Measurements from ENCODE around the gene PLPP3.
A peak's percentile ranks its signal among the peaks of the same experiment; 100 is the strongest.
"Not testable (repeated sequence)": the region's sequence is repeated elsewhere in the genome, so short reads cannot be mapped to it uniquely, and the experiment has no call there.

The PLPP3 gene

DNA sequence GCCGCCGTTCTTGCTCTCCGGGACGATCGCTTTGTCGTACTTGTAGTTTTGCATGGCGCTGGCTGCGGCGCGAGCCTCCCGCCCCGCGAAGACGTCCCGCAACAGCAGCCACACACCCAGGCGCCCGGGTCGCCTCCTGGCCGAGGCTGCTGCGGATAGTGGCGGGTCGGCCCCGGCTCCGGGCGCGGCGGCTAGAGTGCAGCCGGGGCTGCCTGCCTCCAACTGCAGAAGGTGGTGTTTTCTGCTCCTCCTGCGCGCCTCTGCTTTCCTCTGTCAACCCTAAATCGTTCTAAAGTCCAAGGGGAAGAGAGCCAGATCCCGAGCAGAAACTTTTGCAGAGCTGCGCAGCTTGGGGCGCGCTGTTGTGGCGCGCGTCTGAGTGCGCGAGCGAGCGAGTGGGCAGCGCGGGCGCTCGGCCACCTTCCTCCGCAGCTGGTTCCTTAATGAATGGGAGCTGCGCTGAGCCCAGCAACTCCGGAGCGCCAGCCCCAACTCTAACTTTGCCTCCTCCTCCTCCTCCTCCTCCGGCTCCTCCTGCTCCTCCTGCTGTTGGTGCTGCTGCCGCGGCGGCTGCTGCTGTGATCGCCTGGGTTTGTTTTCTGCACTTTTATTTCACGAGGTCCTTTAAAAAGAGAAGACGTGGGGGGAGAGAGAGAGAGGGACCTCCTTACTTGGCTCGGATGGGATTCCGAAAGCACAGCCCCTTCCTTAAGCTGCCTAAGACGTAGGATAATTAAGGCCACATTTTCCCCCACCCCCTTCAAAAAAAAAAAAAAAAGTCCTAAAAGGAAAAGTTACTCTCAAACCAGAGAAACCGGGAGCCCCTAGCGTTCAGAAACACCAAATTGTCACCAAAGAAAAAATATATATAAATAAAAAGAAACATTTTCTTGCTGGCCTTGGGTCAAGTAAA lies at the start of gene PLPP3:
Gene PLPP3, minus strand, starts transcription at position 601 of the 913 bp plus-strand sequence. Its CDS starts 547 bp downstream, at position 54.
- DNase-seq: peak; percentile 10

DNA sequence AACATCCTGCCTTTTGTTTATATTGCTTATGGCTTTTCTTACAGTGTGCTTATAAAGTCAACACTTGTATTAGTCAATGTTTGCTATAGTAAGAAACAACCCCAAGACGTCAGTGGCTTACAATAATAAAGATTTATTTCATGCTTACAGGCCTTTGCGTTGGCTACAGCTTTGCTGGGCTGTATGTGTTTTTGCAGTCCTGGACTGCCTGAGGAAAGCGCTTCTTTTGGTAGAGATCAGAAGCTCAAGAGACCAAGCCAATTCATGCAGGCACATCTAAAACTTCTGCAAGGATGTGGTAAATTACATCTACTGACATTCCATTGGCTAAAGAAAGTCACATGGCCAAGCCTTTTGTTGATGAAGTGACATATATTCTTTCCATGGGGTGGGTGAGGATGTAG lies 48.3 kb upstream of the PLPP3 start:
- DNase-seq: no peak

DNA sequence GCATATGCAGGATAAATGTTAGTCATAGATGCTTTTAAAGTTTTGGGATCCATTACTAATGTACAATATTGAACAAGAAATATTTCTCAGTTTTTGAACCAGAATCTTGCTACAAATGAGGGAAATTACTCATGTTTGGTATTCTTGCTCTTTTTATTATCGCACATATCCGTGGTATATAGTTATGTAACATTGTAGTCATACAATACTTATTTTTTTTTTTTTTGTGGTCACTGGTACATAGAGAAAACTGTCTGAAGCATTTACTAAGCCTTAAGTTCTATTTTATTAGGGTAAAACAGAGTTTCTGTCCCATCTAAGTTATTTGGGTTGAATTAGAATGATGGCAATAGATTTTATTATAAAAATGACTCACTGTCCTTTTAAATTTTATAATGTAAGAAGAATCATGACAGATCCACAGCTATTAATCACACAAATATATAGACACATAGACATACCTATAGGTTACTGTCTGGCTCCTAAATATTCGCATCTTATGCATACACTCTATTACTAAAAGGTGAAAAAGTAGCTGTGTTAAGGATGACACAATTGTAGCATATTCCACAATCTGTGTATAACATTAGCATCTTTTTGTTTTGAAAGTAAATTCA lies 47.8 kb upstream of the PLPP3 start:
- no peak for DNase-seq

DNA sequence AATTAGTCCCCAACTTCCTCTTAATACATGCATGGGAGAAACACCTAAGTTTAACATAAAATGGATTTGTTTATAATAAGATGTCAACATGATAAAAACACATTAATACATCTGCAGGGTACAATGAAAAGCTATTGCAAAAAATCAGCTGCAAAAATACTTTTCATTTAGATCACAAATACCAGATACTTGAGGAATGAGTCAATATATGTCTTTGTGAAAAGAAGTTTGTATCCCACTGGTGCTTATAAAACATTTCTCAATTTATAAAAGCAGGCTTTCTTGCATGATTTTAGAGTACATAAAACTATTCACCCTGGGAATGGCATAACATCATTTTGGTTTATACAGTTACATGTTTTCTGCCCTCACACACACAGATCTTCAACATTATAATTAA lies 47.2 kb upstream of the PLPP3 start:
- DNase-seq: no peak

DNA sequence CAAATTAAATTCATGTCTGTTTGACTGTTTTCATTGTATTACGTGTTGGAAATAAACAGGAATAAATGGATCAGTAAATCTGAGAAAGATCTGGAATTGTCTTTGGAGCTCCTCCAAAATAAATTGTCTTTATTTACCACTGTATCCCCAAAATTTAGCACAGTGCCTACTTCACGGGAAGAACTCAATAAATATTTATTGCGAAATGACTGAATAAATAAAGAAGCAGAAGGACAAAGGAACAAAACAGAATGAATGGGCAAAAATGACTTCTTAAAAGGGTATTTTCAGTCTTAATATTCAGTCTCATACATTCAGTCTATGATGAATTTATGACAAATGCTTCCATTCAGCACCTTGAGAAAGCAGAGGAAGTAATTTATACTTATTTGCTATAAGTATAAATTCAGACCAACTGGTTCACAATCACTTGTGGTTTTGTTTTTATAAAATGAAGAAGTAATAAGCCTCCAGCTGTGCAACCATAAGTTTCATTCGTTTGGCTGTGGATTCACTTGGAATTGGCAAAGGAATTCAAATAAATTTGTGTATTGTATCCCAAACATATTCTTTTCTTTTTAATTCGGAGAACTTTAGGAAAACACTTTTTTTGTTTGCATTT lies 46.6 kb upstream of the PLPP3 start:
- DNase-seq: no peak

DNA sequence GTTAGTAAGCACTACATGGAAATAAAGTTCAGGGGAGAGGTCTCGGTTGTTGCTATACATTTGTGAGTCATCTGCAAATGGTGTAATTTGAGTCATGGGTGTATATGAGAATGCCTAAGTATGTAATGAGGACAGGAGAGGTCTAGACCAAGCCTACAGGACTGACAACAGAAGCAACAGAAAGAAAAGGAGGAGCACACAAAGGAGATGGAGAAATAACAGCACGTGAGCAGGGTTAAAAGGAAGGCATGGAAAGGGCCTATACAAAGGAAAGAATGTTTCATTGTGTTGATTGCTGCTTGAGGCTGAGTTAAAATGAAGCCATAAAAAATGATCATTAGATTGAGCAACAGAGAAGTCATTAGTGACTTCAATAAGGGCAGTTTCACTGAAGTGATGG lies 37.8 kb upstream of the PLPP3 start:
- no peak for DNase-seq

DNA sequence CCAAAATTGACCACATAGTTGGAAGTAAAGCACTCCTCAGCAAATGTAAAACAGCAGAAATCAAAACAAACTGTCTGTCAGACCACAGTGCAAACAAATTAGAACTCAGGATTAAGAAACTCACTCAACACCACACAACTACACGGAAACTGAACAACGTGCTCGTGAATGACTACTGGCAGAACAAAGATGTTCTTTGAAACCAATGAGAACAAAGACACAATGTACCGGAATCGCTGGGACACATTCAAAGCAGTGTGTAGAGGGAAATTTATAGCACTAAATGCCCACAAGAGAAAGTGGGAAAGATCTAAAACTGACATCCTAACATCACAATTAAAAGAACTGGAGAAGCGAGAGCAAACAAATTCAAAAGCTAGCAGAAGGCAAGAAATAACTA lies 31.4 kb upstream of the PLPP3 start:
- not testable (repeated sequence) for DNase-seq

DNA sequence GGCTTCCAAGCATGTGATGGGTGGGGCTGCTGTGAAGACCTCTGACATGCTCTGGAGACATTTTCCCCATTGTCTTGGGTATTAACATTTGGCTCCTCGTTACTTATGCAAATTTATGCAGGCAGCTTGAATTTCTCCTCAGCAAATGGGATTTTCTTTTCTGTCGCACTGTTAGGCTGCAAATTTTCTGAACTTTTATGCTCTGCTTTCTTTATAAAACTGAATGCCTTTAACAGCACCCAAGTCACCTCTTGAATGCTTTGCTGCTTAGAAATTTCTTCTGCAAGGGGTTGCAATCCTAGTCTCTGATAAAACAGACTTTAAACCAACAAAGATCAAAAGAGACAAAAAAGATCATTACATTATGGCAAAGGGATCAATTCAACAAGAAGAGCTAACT lies 30.7 kb upstream of the PLPP3 start:
- not testable (repeated sequence) for DNase-seq

DNA sequence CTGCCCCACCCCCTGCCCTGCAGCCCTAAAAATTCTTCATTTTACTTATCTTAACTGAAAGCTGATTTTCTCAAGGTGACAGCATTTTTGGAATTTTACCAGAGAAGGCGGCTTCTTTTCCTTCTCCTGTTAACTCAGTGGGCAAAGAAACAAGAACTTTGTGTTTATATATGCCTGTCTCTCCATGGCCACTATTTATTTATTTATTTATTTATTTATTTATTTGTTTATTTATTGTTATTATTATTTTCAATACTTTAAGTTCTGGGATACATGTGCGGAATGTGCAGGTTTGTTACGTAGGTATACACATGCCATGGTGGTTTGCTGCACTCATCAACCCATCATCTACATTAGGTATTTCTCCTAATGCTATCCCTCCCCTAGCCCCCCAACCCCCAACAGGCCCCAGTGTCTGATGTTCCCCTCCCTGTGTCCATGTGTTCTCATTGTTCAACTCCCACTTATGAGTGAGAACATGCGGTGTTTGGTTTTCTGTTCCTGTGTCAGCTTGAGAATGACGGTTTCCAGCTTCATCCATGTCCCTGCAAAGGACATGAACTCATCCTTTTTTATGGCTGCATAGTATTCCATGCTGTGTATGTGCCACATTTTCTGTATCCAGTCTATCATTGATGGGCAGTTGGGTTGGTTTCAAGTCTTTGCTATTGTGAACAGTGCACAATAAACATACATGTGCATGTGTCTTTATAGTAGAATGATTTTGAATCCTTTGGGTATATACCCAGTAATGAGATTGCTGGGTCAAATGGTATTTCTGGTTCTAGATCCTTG lies 16.2 kb upstream of the PLPP3 start:
- DNase-seq: not testable (repeated sequence)

DNA sequence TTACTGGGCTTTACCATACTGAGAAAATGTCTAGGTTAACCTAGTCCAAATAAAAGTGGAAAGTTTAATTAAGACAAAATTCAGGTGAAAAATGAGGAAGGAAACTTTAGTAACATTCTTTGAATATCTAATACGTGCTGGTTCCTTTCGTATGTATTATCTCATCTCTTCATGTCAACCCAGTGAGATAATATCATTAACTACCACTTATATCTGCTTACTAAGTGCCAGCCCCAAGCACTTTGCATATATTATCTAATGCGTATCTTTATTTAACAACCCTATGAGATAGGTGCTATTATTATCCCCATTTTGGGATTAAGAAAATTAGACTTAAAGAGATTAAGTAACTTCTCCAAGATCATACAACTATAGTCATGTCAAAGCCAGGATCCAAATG lies 12.5 kb upstream of the PLPP3 start:
- DNase-seq: no peak

DNA sequence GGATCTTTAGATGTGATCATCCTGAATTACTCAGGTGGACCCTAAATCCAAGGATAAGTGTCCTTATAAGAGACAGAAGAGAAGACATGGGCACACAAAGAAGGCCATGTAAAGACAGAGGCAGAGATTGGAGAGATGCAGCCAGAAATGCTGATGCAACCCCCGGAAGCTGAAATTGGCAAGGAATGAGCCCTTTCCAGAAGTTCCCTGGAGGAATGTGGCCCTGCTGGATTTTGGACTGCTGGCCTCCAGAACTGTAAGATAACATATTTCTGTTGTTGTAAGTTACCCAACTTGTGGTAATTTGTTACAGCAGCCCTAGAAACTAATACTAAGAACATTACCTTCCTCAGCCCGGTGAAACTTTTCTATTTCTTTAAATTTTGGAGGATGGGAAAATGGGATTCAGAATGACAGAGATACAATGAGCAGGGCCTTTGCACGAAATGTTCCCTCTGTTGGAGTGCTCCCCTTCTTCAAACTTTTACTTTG lies 11.2 kb upstream of the PLPP3 start:
- DNase-seq: no peak

DNA sequence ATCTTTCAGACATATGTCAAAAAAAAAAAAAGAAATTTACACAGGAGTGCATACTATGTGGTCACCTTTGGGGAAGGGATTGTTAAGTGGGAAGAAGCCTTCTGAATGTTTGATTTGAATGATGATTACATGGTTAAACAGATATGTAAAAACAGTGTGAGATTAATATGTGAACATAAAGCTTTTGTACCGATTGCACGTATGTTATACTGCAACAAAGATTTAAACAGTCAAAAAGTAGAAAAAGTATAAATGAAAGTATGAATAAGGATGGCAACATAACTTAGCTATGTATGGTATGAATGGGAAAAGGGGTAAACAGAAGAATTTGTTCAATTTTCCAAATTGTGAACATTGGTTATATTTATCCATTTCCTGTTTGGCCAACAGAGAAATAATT lies 10.0 kb upstream of the PLPP3 start:
- DNase-seq: no peak

DNA sequence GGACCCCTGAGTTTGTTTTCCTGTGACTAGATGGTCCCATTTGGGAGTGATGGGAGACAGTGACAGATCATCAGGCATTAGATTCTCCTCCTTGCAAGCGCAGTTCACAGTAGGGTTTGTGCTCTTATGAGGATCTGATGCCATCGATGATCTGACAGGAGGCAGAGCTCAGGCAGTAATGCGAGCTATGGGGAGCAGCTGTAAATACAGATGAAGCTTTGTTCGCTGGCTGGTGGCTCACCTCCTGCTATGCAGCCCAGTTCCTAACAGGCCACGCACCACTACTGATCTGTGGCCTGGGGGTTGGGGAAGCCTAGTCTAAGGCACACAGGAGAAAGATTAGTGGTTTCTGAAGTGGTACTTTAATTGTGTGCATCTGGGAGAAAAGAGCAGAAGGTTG lies 7.1 kb upstream of the PLPP3 start:
- no peak for DNase-seq

DNA sequence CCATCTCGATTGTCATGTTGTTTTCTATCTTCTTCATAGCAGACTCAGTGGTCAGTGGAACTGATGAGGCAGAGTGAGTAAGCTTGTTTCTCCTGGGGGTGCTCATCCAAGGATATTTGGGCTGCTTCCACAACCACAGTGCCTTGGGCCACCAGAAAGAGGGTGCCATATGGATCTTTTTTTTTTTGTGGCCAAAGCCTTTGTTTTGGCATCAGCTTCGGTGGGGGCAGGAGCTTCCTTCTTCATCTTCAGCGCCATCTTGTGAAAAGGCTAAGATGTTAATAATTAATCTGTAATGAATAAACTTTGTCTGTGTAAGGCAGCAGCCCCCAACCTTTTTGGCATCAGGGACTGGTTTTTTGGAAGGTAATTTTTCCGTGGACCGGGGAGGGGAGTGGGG lies 6.6 kb upstream of the PLPP3 start:
- DNase-seq: no peak

DNA sequence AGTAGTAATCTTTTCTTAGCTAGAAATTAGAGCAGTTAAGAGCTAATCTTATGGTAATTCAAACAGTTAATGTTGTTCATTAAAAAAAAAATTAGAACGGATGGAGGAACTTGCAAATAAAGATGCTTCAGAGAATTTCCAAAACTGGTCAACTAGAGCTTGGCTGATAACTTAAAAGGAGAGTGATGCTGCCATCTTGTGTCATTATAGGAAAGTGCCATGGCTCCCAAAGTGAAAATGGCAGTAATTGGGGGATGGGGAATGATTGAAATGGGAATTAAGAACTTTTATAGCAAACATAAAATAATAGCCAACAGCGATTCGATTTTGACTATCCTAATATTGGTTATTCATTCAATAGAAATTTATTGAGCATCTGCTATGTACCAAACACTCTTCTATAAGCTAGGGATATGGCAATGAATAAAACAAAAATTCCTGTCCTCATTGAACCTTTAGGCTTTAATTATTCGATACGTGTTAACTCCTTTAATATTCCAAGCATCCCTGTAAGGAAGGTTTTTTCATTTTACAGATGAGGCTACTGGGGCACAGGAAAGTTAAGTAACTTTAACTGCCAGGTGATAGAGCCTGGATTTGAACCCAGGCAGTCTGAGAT lies 5.7 kb upstream of the PLPP3 start:
- peak; percentile 22 for DNase-seq

DNA sequence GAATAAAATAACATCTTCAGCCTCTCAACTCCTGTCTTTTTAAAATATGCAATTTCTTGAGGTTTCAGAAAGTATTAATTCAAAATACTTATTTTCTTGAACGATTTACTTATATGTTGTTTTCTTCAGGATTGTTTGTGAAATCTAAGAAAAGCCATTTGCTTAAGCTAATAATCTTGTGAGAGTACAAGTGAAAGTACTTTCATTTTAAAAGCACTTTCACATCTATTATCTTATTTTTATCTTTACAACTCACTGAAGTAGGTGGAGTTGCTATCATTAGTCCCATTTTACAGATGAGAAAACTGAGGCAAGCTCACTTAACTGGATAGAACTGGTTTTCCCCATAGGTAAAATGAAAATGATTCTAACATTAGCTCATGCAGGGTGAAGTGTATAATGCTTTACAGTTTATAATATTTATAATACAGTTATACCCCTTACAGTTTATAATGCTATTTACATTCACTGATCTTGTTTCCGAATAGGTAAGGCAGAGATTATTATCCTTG lies 4.7 kb upstream of the PLPP3 start:
- no peak for DNase-seq

DNA sequence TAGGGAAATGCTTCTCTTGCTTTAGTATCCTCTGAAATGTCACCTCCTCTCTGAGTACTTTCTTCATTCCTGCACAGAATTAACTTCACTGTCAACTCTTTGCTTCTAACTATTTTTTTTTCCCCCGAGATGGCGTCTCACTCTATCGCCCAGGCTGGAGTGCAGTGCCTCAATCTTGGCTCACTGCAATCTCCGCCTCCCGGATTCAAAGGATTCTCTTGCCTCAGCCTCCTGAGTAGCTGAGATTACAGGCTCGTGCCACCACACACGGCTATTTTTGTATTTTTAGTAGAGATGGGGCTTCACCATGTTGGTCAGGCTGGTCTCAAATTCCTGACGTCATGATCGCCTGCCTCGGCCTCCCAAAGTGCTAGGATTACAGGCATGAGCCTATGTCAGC lies 1.4 kb upstream of the PLPP3 start:
- no peak for DNase-seq

DNA sequence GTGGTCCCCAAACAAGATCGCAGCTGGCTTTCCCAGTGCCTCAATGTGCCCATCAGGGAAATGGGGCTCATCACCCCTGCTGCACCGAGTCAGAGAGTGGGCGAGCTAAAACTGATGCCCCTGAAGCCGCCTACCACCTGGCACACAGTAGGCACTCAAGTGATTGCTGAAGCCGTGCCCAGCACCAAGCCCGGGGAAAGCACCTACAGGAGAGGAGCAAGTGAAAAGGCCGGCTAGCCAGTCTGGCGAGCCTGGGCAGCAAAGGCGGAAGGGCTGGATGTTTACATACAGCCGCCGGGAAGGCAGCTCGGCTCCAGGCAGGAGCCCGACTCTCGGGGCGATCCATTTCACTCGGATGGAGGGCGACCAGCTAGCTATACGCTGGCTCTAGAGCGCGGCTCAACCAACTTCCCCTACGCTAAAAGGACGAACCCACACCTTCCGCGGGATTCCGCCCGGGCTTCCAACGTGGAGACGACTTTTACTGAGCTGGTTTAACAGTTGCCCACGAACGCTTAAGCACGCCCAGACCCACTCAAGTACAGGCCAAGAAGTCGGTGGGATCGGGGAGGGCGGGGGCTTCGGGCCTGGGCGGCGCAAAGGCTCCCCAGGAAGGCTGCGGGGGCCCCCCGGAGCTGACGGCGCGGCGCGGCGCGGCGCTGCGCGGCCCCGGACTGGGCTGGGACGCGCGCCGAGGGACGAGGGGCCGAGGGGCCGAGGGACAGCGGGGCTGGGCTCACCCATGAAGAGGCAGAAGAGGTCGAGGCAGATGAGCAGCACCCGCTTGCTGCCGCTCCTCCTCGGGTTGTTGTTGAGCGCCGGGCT lies 1.0 kb downstream of the PLPP3 start:
- no peak for DNase-seq

DNA sequence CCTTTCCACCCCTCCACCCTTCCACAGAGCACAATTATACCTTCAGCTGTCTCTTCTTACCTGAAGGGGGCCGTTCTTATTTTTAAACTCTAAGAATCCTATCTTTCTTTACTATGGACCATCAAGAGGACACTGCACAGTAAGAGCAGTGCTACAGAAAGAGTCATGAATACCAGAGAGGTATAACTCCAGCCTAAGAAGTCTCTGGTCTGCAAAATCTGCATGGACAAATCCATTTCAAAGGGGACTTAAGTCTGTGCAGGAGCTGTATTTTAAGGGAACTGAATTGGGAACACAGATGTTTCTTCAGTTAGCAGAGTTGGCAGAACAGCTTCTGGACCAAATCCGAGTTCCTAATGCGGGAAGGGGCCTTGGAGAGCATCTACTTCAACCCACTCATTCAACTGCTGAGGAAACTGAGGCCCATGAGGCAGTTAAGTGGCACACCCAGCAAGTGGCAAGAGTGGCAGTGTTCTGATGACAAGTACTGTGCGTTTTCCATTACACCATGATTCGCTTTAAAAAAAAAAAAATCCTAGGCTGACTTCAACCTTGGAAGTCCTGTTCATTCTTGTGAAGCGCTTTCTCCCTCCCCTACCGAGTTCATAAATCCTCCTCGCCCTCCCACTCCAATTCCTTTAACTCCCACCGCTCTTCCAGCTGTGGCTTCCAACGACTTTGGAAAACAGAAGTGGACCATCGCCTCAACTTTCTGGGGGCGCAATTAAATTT lies 1.8 kb downstream of the PLPP3 start:
- DNase-seq: no peak

DNA sequence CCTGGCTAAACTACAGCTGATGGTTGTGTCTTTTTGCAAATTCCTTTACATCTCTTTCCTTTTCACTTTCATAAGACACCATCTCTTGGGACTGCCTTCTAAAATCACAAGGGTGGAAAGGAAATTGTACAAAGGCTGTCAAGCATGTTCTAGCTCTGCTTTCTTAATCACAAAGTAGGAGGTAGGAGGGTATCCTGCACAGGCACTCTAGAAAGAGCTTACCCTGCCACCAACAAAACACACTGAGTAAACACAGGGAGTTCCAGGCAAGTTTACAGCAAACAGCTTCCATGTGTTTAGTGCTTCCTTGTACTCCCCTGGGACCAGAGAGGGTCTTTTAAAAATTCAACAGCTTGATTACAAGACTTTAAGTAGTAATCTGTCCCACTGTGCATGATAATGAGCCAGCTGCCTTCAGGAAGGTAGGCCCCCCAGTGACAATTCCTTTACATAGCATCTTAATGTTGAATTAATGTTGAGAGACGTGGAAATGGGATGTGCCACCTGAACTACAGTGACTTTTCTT lies 2.4 kb downstream of the PLPP3 start:
- no peak for DNase-seq
